K562 (cell line): Measurements from ENCODE around the gene GART.
A peak's percentile ranks its signal among the peaks of the same experiment; 100 is the strongest.

ENCODE experiments used
- ATF7 ChIP-seq: fragments of 450-650 bp; IDR thresholded peaks from 2 replicates; pipeline ENCODE4 v1.7.1; 2014; ENCODE audit warnings: mild to moderate bottlenecking, moderate library complexity
- CHCHD3 ChIP-seq: fragments of 250-450 bp; sonication (Bioruptor Pico); IDR thresholded peaks from 2 replicates; pipeline ENCODE4 v2.1.2; 2022; ENCODE audit warnings: mild to moderate bottlenecking
- CTCF ChIP-seq, 3 experiments: IDR thresholded peaks in 2 of 3; conservative IDR thresholded peaks in 1 of 3; 2 replicates each; pipeline ENCODE4 v1.5.1; 2011 to 2012; ENCODE audit warnings: low read length in 3 of 3, mild to moderate bottlenecking in 3 of 3, control low read depth in 2 of 3, improper control_type of control experiment in 1 of 3, inconsistent platforms in 1 of 3, low read depth in 1 of 3, mixed read lengths in 1 of 3, moderate library complexity in 1 of 3; ENCODE audit not compliant: insufficient read depth in 2 of 3
- E2F1 ChIP-seq: sonication (generic); formaldehyde crosslinking; IDR thresholded peaks from 2 replicates; pipeline ENCODE4 v1.8.1; 2023; ENCODE audit warnings: mild to moderate bottlenecking, missing genetic modification reagents, moderate library complexity
- ESRRA ChIP-seq: fragments of 450-650 bp; IDR thresholded peaks from 2 replicates; pipeline ENCODE4 v1.6.1; 2014; ENCODE audit warnings: low read depth, mild to moderate bottlenecking, moderate library complexity, borderline replicate concordance
- JUNB ChIP-seq: fragments of 450-650 bp; formaldehyde crosslinking; conservative IDR thresholded peaks from 2 replicates; pipeline ENCODE4 v1.4.0; 2020; ENCODE audit warnings: mild to moderate bottlenecking
- MAZ ChIP-seq, 2 experiments: fragments of 450-650 bp in 1 of 2; sonication (generic) in 1 of 2; formaldehyde crosslinking; IDR thresholded peaks in 1 of 2; conservative IDR thresholded peaks in 1 of 2; 2 replicates each; pipeline versions ENCODE4 v1.4.0 to v1.5.0; 2020; ENCODE audit warnings: mild to moderate bottlenecking in 1 of 2, missing genetic modification reagents in 1 of 2
- POLR2A ChIP-seq: fragments of 450-650 bp; conservative IDR thresholded peaks from 2 replicates; pipeline ENCODE4 v1.6.1; 2016
- POLR2AphosphoS5 ChIP-seq: IDR thresholded peaks from 2 replicates; pipeline ENCODE4 v1.6.1; 2011; ENCODE audit warnings: mild to moderate bottlenecking, low read depth, low read length, moderate library complexity; ENCODE audit not compliant: control insufficient read depth, insufficient read depth
- RAD51 ChIP-seq: fragments of 450-650 bp; IDR thresholded peaks from 2 replicates; pipeline ENCODE4 v1.7.1; 2016; ENCODE audit warnings: low read depth, mild to moderate bottlenecking, borderline replicate concordance
- RUNX1 ChIP-seq: sonication (generic); IDR thresholded peaks from 2 replicates; pipeline ENCODE4 v1.6.1; 2016; ENCODE audit warnings: antibody characterized with exemption, low read depth
- YY1 ChIP-seq, 3 experiments: IDR thresholded peaks; 2 replicates each; pipeline ENCODE4 v1.6.1; 2011; ENCODE audit warnings: low read length in 2 of 3, mild to moderate bottlenecking in 2 of 3, moderate library complexity in 2 of 3, borderline replicate concordance in 1 of 3, control low read depth in 1 of 3, low read depth in 1 of 3; ENCODE audit not compliant: insufficient read depth in 3 of 3, insufficient replicate concordance in 2 of 3, control insufficient read depth in 1 of 3, insufficient read length in 1 of 3; ENCODE audit errors: extremely low read depth in 1 of 3
- ZBTB7A ChIP-seq: IDR thresholded peaks from 2 replicates; pipeline ENCODE4 v1.6.1; 2011; ENCODE audit warnings: low read depth, mild to moderate bottlenecking, low read length, moderate library complexity, borderline replicate concordance; ENCODE audit not compliant: control insufficient read depth
- TF ChIP-seq, protein P1 (sequence below), 2 experiments: fragments of 450-650 bp; formaldehyde crosslinking in 1 of 2; IDR thresholded peaks; 2 replicates each; pipeline versions ENCODE4 v1.4.0 to v1.6.1; 2014 to 2020; ENCODE audit warnings: mild to moderate bottlenecking in 2 of 2, borderline replicate concordance in 1 of 2, low read depth in 1 of 2

DNA sequence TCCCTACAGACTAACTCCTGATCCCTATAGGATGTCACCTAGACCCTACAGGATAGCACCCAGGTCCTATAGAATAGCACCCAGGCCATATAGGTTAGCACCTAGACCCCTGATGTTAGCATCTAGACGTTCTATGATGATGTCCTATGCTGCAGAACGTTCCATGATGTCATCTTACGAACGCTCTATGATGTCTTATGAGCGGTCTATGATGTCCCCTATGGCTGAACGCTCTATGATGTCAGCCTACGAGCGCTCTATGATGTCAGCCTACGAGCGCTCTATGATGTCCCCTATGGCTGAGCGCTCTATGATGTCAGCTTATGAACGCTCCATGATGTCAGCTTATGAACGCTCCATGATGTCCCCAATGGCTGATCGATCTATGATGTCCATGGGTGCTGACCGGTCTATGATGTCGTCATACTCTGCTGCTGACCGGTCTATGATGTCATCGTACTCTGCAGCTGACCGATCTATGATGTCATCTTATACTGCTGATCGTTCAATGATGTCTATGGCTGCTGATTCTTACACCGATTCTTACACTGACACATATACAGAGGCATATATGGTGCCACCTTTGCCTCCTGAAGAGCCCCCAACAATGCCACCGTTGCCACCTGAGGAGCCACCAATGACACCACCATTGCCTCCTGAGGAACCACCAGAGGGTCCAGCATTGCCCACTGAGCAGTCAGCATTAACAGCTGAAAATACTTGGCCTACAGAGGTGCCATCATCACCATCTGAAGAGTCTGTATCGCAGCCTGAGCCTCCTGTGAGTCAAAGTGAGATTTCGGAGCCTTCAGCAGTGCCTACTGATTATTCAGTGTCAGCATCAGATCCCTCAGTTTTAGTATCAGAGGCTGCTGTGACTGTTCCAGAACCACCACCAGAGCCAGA, 10.4 kb upstream of the GART start:
- TF ChIP-seq CHCHD3 (CRISPR knock-in tag): no peak
- TF ChIP-seq CTCF (IDR thresholded peaks at IDR 0.05 in 2 of 3, conservative IDR thresholded peaks at IDR 0.05 in 1 of 3; ENCODE audit: insufficient read depth in 2 of 3, low read depth in 1 of 3, low read length in 3 of 3): no peak
- TF ChIP-seq POLR2A: peak; percentile 72
- TF ChIP-seq POLR2AphosphoS5: peak; percentile 29
- TF ChIP-seq, protein P1, sequence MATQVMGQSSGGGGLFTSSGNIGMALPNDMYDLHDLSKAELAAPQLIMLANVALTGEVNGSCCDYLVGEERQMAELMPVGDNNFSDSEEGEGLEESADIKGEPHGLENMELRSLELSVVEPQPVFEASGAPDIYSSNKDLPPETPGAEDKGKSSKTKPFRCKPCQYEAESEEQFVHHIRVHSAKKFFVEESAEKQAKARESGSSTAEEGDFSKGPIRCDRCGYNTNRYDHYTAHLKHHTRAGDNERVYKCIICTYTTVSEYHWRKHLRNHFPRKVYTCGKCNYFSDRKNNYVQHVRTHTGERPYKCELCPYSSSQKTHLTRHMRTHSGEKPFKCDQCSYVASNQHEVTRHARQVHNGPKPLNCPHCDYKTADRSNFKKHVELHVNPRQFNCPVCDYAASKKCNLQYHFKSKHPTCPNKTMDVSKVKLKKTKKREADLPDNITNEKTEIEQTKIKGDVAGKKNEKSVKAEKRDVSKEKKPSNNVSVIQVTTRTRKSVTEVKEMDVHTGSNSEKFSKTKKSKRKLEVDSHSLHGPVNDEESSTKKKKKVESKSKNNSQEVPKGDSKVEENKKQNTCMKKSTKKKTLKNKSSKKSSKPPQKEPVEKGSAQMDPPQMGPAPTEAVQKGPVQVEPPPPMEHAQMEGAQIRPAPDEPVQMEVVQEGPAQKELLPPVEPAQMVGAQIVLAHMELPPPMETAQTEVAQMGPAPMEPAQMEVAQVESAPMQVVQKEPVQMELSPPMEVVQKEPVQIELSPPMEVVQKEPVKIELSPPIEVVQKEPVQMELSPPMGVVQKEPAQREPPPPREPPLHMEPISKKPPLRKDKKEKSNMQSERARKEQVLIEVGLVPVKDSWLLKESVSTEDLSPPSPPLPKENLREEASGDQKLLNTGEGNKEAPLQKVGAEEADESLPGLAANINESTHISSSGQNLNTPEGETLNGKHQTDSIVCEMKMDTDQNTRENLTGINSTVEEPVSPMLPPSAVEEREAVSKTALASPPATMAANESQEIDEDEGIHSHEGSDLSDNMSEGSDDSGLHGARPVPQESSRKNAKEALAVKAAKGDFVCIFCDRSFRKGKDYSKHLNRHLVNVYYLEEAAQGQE (IDR thresholded peaks at IDR 0.05; ENCODE audit: borderline replicate concordance): no peak
- TF ChIP-seq, protein P1 (CRISPR knock-in tag; IDR thresholded peaks at IDR 0.05; ENCODE audit: low read depth): no peak
- no peak; a peak in 1 of 4 replicates for TF ChIP-seq MAZ (CRISPR knock-in tag; conservative IDR thresholded peaks at IDR 0.05 in 1 of 2, IDR thresholded peaks at IDR 0.05 in 1 of 2)
- no peak; the same call in 1 of the 2 replicates for TF ChIP-seq E2F1
- TF ChIP-seq ATF7: peak; percentile 93
- TF ChIP-seq ESRRA: no peak
- TF ChIP-seq JUNB (CRISPR knock-in tag): peak; percentile 94
- no peak for TF ChIP-seq ZBTB7A
- TF ChIP-seq RUNX1: no peak
- no peak for TF ChIP-seq RAD51
- TF ChIP-seq YY1 (IDR thresholded peaks at IDR 0.05; ENCODE audit: borderline replicate concordance in 1 of 3, control insufficient read depth in 1 of 3, extremely low read depth in 1 of 3, insufficient read depth in 3 of 3, insufficient read length in 1 of 3, insufficient replicate concordance in 2 of 3, low read depth in 1 of 3, low read length in 2 of 3): no peak
